ENCODE data around the gene AUTS2. TPM values are rescaled to one million over a fixed set of nuclear protein-coding genes. Genes with fewer than 3 reads are reported as not detected.

Gene AUTS2
- total RNA-seq, 1 experiment from 2014 or later, result 256 TPM

DNA sequence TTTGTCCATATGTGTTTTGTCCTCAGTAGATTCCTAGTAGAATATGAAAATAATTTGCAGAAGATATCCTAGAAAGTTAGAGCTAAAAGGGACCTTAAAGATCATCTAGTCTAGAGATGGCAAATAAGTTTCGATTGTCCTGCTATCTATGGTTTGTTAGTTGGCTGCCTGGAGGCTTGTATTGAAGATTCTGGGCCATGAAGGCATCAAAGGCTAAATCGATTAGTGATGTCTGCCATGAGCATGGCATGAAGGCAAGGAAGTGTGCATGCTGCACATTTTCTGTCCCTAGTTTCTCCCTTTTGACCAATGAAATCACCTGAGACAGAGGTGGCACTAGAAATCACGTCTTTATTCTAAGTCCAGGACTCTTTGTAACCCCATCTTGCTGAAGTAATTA, 979.9 kb downstream of the AUTS2 start:
- Mint-ChIP-seq H3K36me3 (ENCODE audit: insufficient read depth in 1 of 3, low read depth in 3 of 3) (no peaks in the 10 kb centered on the region), H3K27me3 (ENCODE audit: low read depth) (peaks cover 11% of the 10 kb centered on the region), H3K27ac (no peak overlapping the region), H3K4me1 (peaks cover 29 to 37% of the 10 kb centered on the region in 2 experiments), H3K9me3 (peaks cover 0 to 5% of the 10 kb centered on the region in 2 experiments; a peak in 1 of 5 replicates), H3K4me3 (no peak overlapping the region)
- Histone ChIP-seq H3K9ac (ENCODE audit: extremely low read depth, insufficient read length, low read length) (no peak overlapping the region), H3K79me2 (ENCODE audit: insufficient read depth, low read length) (no peaks in the 10 kb centered on the region; the same call in 1 of the 2 replicates), H3K18ac (ENCODE audit: insufficient read length, low read depth, low read length) (no peak overlapping the region), H2AK5ac (ENCODE audit: insufficient read length, low read length) (no peak overlapping the region), H2BK12ac (ENCODE audit: insufficient read length, low read depth, low read length) (no peak overlapping the region), H3K4ac (ENCODE audit: low read depth, low read length) (no peak overlapping the region), H4K5ac (ENCODE audit: insufficient read length, low read depth, low read length) (no peak overlapping the region), H2BK120ac (ENCODE audit: low read depth, low read length, poor library complexity, severe bottlenecking) (no peak overlapping the region), H4K91ac (ENCODE audit: insufficient read length, low read depth, low read length) (no peak overlapping the region), H2BK15ac (ENCODE audit: low read depth, low read length) (no peak overlapping the region), H4K8ac (replicated peaks; ENCODE audit: insufficient read length, low read depth, low read length) (no peak overlapping the region), H2AFZ (ENCODE audit: low read length) (no peak overlapping the region), H3K56ac (ENCODE audit: insufficient read length, low read depth, low read length) (no peak overlapping the region), H3K14ac (ENCODE audit: insufficient read depth, low read length) (no peak overlapping the region), H3K27me3 (ENCODE audit: insufficient read depth, low read length) (no peaks in the 10 kb centered on the region), H3K4me1 (ENCODE audit: insufficient read depth, low read length) (peaks cover 6% of the 10 kb centered on the region; the same call in 1 of the 2 replicates), H3K27ac (ENCODE audit: insufficient read length, low read depth, low read length) (no peak overlapping the region), H2BK20ac (ENCODE audit: low read depth, low read length, poor library complexity, severe bottlenecking) (no peak overlapping the region), H3T11ph (ENCODE audit: low read length) (no peak overlapping the region), H4K20me1 (ENCODE audit: control insufficient read depth, insufficient read depth, insufficient read length) (no peaks in the 10 kb centered on the region), H3K23me2 (ENCODE audit: insufficient read length, low read depth, low read length, poor library complexity, severe bottlenecking) (no peaks in the 10 kb centered on the region), H3K9me3 (ENCODE audit: control insufficient read depth, low read depth, low read length) (no peaks in the 10 kb centered on the region), H2BK5ac (ENCODE audit: insufficient read length, low read length) (no peak overlapping the region), H3K23ac (ENCODE audit: insufficient read length, low read depth, low read length) (no peak overlapping the region), H3K4me2 (ENCODE audit: insufficient read depth, insufficient read length, low read length) (no peak overlapping the region), H3K79me1 (ENCODE audit: insufficient read depth, low read depth, low read length, poor library complexity, severe bottlenecking) (no peaks in the 10 kb centered on the region)
- no peak for DNase-seq
- no CpG with 5 or more reads among the region's 3 CpGs for WGBS (ENCODE audit: extremely low coverage, insufficient read length, low lambda C conversion rate)
- TF ChIP-seq, protein P1, sequence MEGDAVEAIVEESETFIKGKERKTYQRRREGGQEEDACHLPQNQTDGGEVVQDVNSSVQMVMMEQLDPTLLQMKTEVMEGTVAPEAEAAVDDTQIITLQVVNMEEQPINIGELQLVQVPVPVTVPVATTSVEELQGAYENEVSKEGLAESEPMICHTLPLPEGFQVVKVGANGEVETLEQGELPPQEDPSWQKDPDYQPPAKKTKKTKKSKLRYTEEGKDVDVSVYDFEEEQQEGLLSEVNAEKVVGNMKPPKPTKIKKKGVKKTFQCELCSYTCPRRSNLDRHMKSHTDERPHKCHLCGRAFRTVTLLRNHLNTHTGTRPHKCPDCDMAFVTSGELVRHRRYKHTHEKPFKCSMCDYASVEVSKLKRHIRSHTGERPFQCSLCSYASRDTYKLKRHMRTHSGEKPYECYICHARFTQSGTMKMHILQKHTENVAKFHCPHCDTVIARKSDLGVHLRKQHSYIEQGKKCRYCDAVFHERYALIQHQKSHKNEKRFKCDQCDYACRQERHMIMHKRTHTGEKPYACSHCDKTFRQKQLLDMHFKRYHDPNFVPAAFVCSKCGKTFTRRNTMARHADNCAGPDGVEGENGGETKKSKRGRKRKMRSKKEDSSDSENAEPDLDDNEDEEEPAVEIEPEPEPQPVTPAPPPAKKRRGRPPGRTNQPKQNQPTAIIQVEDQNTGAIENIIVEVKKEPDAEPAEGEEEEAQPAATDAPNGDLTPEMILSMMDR (conservative IDR thresholded peaks at IDR 0.05), result no peak

Data from H9 (cell line).